ENCODE results near the gene SLK. TPM values are rescaled to one million over a fixed set of nuclear protein-coding genes. Genes with fewer than 3 reads are reported as not detected.

Gene SLK
- total and polyA plus RNA-seq, 10 of the 15 experiments (the other 5 are each of a cell fraction or from before 2014, with no cell fraction given), result 2.5 to 24.2 (median 11.1) TPM

GRCh38 chr10:103958996-103959395, 7.9 kb upstream of the SLK start:
- no peak for TF ChIP-seq SMAD5 (IDR thresholded peaks at IDR 0.05; ENCODE audit: low read depth)
- no peak for TF ChIP-seq BHLHE40 (IDR thresholded peaks at IDR 0.05; ENCODE audit: borderline replicate concordance in 1 of 2, low read depth in 2 of 2, low read length in 1 of 2)
- TF ChIP-seq RFX5 (IDR thresholded peaks at IDR 0.05; ENCODE audit: low read depth, low read length), result no peak
- TF ChIP-seq REST (IDR thresholded peaks at IDR 0.05; ENCODE audit: low read depth, low read length), result no peak
- no peak for TF ChIP-seq CBFB (IDR thresholded peaks at IDR 0.05; ENCODE audit: low read depth)
- TF ChIP-seq CHD2 (IDR thresholded peaks at IDR 0.05; ENCODE audit: borderline replicate concordance, low read depth, low read length), result no peak
- TF ChIP-seq HDAC6 (IDR thresholded peaks at IDR 0.05; ENCODE audit: unreplicated experiment), result no peak
- TF ChIP-seq RELA (IDR thresholded peaks at IDR 0.05; ENCODE audit: borderline replicate concordance, partially characterized antibody), result no peak
- TF ChIP-seq SMC3 (IDR thresholded peaks at IDR 0.05; ENCODE audit: borderline replicate concordance, low read length), result no peak
- TF ChIP-seq MXI1 (IDR thresholded peaks at IDR 0.05; ENCODE audit: low read depth, low read length), result no peak
- no peak for TF ChIP-seq SREBF1 (IDR thresholded peaks at IDR 0.05; ENCODE audit: low read length)
- TF ChIP-seq RCOR1 (conservative IDR thresholded peaks at IDR 0.05; ENCODE audit: low read depth, low read length), result no peak
- TF ChIP-seq NBN (IDR thresholded peaks at IDR 0.05), result no peak
- TF ChIP-seq IKZF2 (IDR thresholded peaks at IDR 0.05), result no peak
- TF ChIP-seq BACH1 (IDR thresholded peaks at IDR 0.05; ENCODE audit: borderline replicate concordance), result no peak
- no peak for TF ChIP-seq POU2F2 (IDR thresholded peaks at IDR 0.05; ENCODE audit: borderline replicate concordance, low read depth, low read length)
- Histone ChIP-seq H4K20me1 (ENCODE audit: control insufficient read depth, insufficient read depth) (no peaks in the 10 kb centered on the region), H3K4me3 (no peak overlapping the region), H3K27me3 (replicated peaks in 1 of 2; ENCODE audit: control insufficient read depth in 2 of 2, insufficient read depth in 2 of 2, low read length in 1 of 2) (no peaks in the 10 kb centered on the region), H3K27ac (ENCODE audit: control insufficient read depth, insufficient read depth) (no peak overlapping the region), H2AFZ (ENCODE audit: control insufficient read depth, low read depth, low read length) (no peak overlapping the region), H3K79me2 (ENCODE audit: control insufficient read depth, insufficient read depth, low read length) (no peaks in the 10 kb centered on the region), H3K36me3 (ENCODE audit: control insufficient read depth in 2 of 2, insufficient read depth in 2 of 2, low read length in 1 of 2) (no peaks in the 10 kb centered on the region), H3K4me1 (ENCODE audit: control insufficient read depth, insufficient read depth, low read length) (no peaks in the 10 kb centered on the region), H3K4me2 (ENCODE audit: control insufficient read depth, insufficient read depth) (no peak overlapping the region), H3K9ac (ENCODE audit: control insufficient read depth, insufficient read depth, low read length) (no peak overlapping the region), H3K9me3 (replicated peaks; ENCODE audit: control insufficient read depth, insufficient read depth, low read length) (no peaks in the 10 kb centered on the region)
- CTCF ChIA-PET, result interaction anchor here (0.6 to 1.3 kb wide), 2 partner anchors 168 to 364 kb away, joined by 3 read pairs; no protein-coding TSS in a partner anchor
- in situ Hi-C loops (cut with MboI) (no loop called here), intact Hi-C loops (cut with micrococcal nuclease; ENCODE audit: unreplicated experiment) (no loop called here)
- DNase-seq (ENCODE audit: low read depth, low spot score) (no peak), FAIRE-seq (no peak), ATAC-seq (no peak)
- POLR2A ChIA-PET, result no interaction called here
- no TSS peak for BruUV-seq (replicated peaks)
- SMC1A ChIA-PET (ENCODE audit: uncharacterized antibody, unreplicated experiment), result no interaction called here
- RAD21 ChIA-PET (ENCODE audit: unreplicated experiment), result no interaction called here
- 91% methylated on average over 2 of the region's 2 CpGs for WGBS (ENCODE audit: insufficient coverage, insufficient replicate concordance, low lambda C conversion rate, missing lambda C conversion rate)

Data from GM12878 (cell line).